Stomach (tissue), 9 donors: ENCODE results near the gene OR8B4. TPM values are rescaled to one million over a fixed set of nuclear protein-coding genes. Genes with fewer than 3 reads are reported as not detected.

Experiments
- DNase-seq, 2 donors: peaks; one replicate each; pipeline versions ENCODE4 v3.0.0 to v3.0.0-alpha.2; 2013 to 2019
- H3K27ac ChIP-seq, 5 donors: fragments of 200-600 bp in 4 of 5; sonication (generic) in 4 of 5; one replicate each; pipeline ENCODE4 v1.5.1; 2013 to 2019; ENCODE audit warnings: mild to moderate bottlenecking in 1 of 5, moderate library complexity in 1 of 5
- H3K27me3 ChIP-seq, 3 donors: fragments of 200-600 bp; sonication (generic); one replicate each; pipeline ENCODE4 v1.5.1; 2017 to 2019; ENCODE audit warnings: mixed run types in 1 of 3
- H3K36me3 ChIP-seq, 4 donors: fragments of 200-600 bp; sonication (generic); 1 replicate in 3 of 4; 2 replicates in 1 of 4; pipeline ENCODE4 v1.5.1; 2016 to 2019
- H3K4me1 ChIP-seq, 4 donors: fragments of 200-600 bp; sonication (generic); one replicate each; pipeline ENCODE4 v1.5.1; 2016 to 2019
- H3K4me3 ChIP-seq, 4 donors: fragments of 200-600 bp; sonication (generic) in 3 of 4; one replicate each; pipeline ENCODE4 v1.5.1; 2016 to 2019; ENCODE audit warnings: mild to moderate bottlenecking in 1 of 4
- H3K9me3 ChIP-seq, 4 donors: fragments of 200-600 bp; sonication (generic); one replicate each; pipeline ENCODE4 v1.5.1; 2016 to 2019
- EP300 ChIP-seq: sonication (generic); formaldehyde crosslinking; IDR thresholded peaks from one replicate; pipeline ENCODE4 v1.6.1; 2017; ENCODE audit warnings: antibody characterized with exemption
- POLR2A ChIP-seq, 4 donors: fragments of 450-650 bp; IDR thresholded peaks; one replicate each; pipeline ENCODE4 v1.6.1; 2016; ENCODE audit warnings: antibody characterized with exemption in 4 of 4, control low read depth in 2 of 4, mild to moderate bottlenecking in 1 of 4, moderate library complexity in 1 of 4
- POLR2AphosphoS5 ChIP-seq, 3 donors: sonication (generic); formaldehyde crosslinking; IDR thresholded peaks; one replicate each; pipeline ENCODE4 v1.6.1; 2016; ENCODE audit warnings: antibody characterized with exemption in 3 of 3
- WGBS, 5 donors: extraction: QIAGEN DNeasy Blood & Tissue Kit in 3 of 5; methylation state at CpG; one replicate each; pipeline versions ENCODE4 v1.1.5 to v1.1.7; 2013 to 2018; 5-methylcytosine and 5-hydroxymethylcytosine counted together
- intact Hi-C: fragments of 100-400 bp; cut with DNase I; formaldehyde crosslinking; loops from one replicate; pipeline ENCODE4 v1.15.1; 2023; ENCODE audit warnings: low total_unique reads
- polyA plus RNA-seq, 3 donors: library from polyadenylated mRNA; stranded (reverse); fragments of 200-250 nt; gene quantifications; one replicate each; pipeline ENCODE4 v1.2.3, GENCODE V29; 2013
- total RNA-seq, 5 donors: library from RNA; depleted of rRNA; stranded (reverse); fragments of >200 nt; gene quantifications; one replicate each; pipeline versions ENCODE4 v1.1.0 to v1.2.3, GENCODE V29; 2014 to 2016
- TF ChIP-seq, protein P1 (sequence below), 7 experiments: fragments of 450-650 bp in 4 of 7; fragments of 200-600 bp in 3 of 7; sonication (generic) in 3 of 7; IDR thresholded peaks; one replicate each; pipeline ENCODE4 v1.5.1; 2016 to 2019; ENCODE audit warnings: antibody characterized with exemption in 7 of 7, control low read depth in 2 of 7, mild to moderate bottlenecking in 1 of 7
- donor health status: healthy with polysubstance abuse.
- donor health status: Bipolar disorder and iron deficiency.
- donor health status: healthy.

The OR8B4 gene
- total and polyA plus RNA-seq, 8 donors = not detected

DNA sequence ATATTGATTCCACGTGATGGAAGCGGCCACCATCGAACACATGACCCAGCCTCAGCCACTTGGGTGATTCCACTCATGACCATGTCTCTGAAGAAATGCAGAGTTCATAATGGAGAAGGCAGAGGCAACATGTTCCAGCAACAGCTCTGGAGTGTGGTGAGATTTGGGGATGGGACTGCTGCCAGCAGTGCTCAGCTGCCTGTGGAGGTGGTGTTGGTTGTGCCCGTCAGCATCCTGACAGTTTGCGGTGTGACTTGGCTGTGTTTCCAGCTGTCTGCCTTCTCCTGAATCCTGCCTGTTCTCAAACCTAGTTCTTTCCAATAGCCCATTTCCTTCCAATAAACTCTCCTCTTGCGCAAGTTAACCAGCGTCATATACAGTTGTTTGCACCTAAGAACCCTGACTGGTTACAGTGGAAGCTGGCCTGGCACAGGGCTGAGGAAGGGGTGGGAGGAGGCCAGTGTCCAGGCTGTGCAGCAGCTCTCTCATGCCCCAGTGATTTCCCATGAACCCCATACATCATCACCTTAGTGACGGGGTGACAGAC lies 42.8 kb upstream of the OR8B4 start:
- no peaks in the 10 kb centered on the region for H3K9me3 ChIP-seq
- H3K36me3 ChIP-seq = no peaks in the 10 kb centered on the region
- intact Hi-C loops = no loop called here
- DNase-seq = no peak
- H3K4me1 ChIP-seq = no peaks in the 10 kb centered on the region
- H3K27ac ChIP-seq = no peak overlapping the region
- H3K27me3 ChIP-seq = no peaks in the 10 kb centered on the region
- TF ChIP-seq POLR2A (IDR thresholded peaks at IDR 0.05) (no peak), EP300 (no peak), POLR2AphosphoS5 (IDR thresholded peaks at IDR 0.05) (no peak)
- TF ChIP-seq, protein P1, sequence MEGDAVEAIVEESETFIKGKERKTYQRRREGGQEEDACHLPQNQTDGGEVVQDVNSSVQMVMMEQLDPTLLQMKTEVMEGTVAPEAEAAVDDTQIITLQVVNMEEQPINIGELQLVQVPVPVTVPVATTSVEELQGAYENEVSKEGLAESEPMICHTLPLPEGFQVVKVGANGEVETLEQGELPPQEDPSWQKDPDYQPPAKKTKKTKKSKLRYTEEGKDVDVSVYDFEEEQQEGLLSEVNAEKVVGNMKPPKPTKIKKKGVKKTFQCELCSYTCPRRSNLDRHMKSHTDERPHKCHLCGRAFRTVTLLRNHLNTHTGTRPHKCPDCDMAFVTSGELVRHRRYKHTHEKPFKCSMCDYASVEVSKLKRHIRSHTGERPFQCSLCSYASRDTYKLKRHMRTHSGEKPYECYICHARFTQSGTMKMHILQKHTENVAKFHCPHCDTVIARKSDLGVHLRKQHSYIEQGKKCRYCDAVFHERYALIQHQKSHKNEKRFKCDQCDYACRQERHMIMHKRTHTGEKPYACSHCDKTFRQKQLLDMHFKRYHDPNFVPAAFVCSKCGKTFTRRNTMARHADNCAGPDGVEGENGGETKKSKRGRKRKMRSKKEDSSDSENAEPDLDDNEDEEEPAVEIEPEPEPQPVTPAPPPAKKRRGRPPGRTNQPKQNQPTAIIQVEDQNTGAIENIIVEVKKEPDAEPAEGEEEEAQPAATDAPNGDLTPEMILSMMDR (IDR thresholded peaks at IDR 0.05) = no peak
- H3K4me3 ChIP-seq = no peak overlapping the region
- WGBS, 5 donors = 74 to 83% (median 79%) methylated on average over 8 of the region's 8 CpGs

- Histone ChIP-seq H3K4me3 (no peak overlapping the region), H3K36me3 (no peaks in the 10 kb centered on the region), H3K4me1 (no peaks in the 10 kb centered on the region), H3K9me3 (no peaks in the 10 kb centered on the region), H3K27ac (no peak overlapping the region), H3K27me3 (no peaks in the 10 kb centered on the region)
- TF ChIP-seq POLR2A (IDR thresholded peaks at IDR 0.05) (no peak), POLR2AphosphoS5 (IDR thresholded peaks at IDR 0.05) (no peak), EP300 (no peak)
- TF ChIP-seq, protein P1 (IDR thresholded peaks at IDR 0.05) = no peak
- DNase-seq = no peak
- intact Hi-C loops = no loop called here
- WGBS, 5 donors = 70 to 85% (median 82%) methylated on average over 4 of the region's 4 CpGs
These were observed 40.7 kb upstream of the OR8B4 start for GRCh38 chr11:124465368-124465767.

DNA sequence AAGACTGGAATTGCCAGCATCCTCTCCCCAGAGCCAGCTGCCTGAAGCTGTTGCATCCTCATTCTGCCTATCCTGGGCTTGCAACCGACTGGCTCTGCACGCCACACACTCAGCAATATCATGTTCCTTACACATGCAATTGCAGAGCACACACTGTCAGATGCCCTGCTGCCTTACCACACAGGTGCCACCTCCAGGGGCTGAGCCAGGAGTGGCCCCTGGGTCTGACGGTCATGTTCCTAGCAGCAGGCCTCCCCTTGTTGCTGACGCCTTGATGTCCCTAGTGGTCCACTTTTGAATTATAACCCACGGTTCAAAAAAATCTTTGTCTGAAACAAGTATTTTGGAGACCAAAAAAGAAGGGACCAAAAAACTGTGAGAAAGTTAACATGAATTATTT lies 39.3 kb upstream of the OR8B4 start:
- intact Hi-C loops = no loop called here
- Histone ChIP-seq H3K4me1 (no peaks in the 10 kb centered on the region), H3K4me3 (no peak overlapping the region), H3K36me3 (no peaks in the 10 kb centered on the region), H3K27me3 (no peaks in the 10 kb centered on the region), H3K27ac (no peak overlapping the region), H3K9me3 (peaks cover 0 to 5% (median 2%) of the 10 kb centered on the region in 4 donors)
- 65 to 80% (median 72%) methylated on average over 4 to 5 of the region's 5 CpGs for WGBS, 5 donors
- TF ChIP-seq EP300 (no peak), POLR2AphosphoS5 (IDR thresholded peaks at IDR 0.05) (no peak), POLR2A (IDR thresholded peaks at IDR 0.05) (no peak)
- TF ChIP-seq, protein P1 (IDR thresholded peaks at IDR 0.05) = no peak
- DNase-seq = no peak

DNA sequence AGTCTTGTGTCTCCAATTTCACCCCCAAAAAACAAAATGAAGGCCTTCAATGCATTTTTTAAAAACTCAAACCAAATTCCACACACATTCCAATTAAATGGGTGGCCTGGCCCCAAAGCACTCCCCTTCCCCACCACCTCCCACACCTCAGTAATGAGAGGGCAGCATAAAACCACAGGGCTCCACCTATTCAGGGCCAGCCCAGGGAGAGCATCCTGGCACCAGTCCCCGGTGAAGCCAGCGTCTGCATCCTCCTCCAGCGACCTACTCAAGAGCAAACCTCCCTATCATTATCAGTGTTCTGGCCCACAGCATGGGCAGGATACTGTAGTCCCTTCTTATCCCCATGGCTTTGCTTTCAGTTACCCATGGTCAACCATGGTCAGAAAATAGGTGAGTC lies 38.7 kb upstream of the OR8B4 start:
- H3K4me3 ChIP-seq = no peak overlapping the region
- H3K9me3 ChIP-seq = peaks cover 0 to 5% (median 2%) of the 10 kb centered on the region in 4 donors
- no peaks in the 10 kb centered on the region for H3K27me3 ChIP-seq
- H3K36me3 ChIP-seq = no peaks in the 10 kb centered on the region
- 62 to 82% (median 72%) methylated on average over 3 of the region's 3 CpGs for WGBS, 5 donors
- no peak for DNase-seq
- no peak for TF ChIP-seq POLR2A (IDR thresholded peaks at IDR 0.05)
- TF ChIP-seq, protein P1 (IDR thresholded peaks at IDR 0.05) = no peak
- no peak for TF ChIP-seq EP300
- intact Hi-C loops = no loop called here
- no peaks in the 10 kb centered on the region for H3K4me1 ChIP-seq
- H3K27ac ChIP-seq = no peak overlapping the region
